ENCODE measurements around the gene ABHD2. TPM values are rescaled to one million over a fixed set of nuclear protein-coding genes. Genes with fewer than 3 reads are reported as not detected.
A peak's percentile ranks its signal among the peaks of the same experiment; 100 is the strongest.
"Not testable (repeated sequence)": the region's sequence is repeated elsewhere in the genome, so short reads cannot be mapped to it uniquely, and the experiment has no call there.

The ABHD2 gene
- total RNA-seq, 4 donors from 2014 or later: 27.4 to 117 (median 54.2) TPM

GRCh38 chr15:89043031-89044002, 44.9 kb upstream of the ABHD2 start:
- Histone ChIP-seq H3K9me3 (no peaks in the 10 kb centered on the region), H3K27me3 (no peaks in the 10 kb centered on the region), H3K4me3 (no peak overlapping the region), H3K27ac (no peak overlapping the region), H3K4me1 (peaks cover 0 to 6% of the 10 kb centered on the region in 2 donors), H3K36me3 (no peaks in the 10 kb centered on the region)
- DNase-seq: no peak
- TF ChIP-seq POLR2A (IDR thresholded peaks at IDR 0.05): no peak
- no peak for TF ChIP-seq CTCF (IDR thresholded peaks at IDR 0.05)
- intact Hi-C loops (cut with DNase I; ENCODE audit: low total_unique reads): no loop called here

- H3K27me3 ChIP-seq; H3K9me3 ChIP-seq; H3K4me3 ChIP-seq; intact Hi-C loops (cut with DNase I; ENCODE audit: low total_unique reads); H3K4me1 ChIP-seq; H3K27ac ChIP-seq; H3K36me3 ChIP-seq; DNase-seq: not testable (repeated sequence)
Measured at GRCh38 chr15:89049016-89049666, 39.1 kb upstream of the ABHD2 start.

- no peak for TF ChIP-seq CTCF (IDR thresholded peaks at IDR 0.05)
- TF ChIP-seq POLR2A (IDR thresholded peaks at IDR 0.05): no peak
- Histone ChIP-seq H3K36me3 (no peaks in the 10 kb centered on the region), H3K9me3 (no peaks in the 10 kb centered on the region), H3K27me3 (no peaks in the 10 kb centered on the region), H3K4me1 (no peaks in the 10 kb centered on the region), H3K27ac (peak overlapping the region; percentile 54 to 74), H3K4me3 (no peak overlapping the region)
- no peak for DNase-seq
- intact Hi-C loops (cut with DNase I; ENCODE audit: low total_unique reads): loop anchor here (2.0 kb wide), 1 partner anchor 127 kb away; no protein-coding TSS in a partner anchor
Measured at GRCh38 chr15:89051875-89052274, 36.4 kb upstream of the ABHD2 start.

GRCh38 chr15:89052474-89052873, 35.8 kb upstream of the ABHD2 start:
- Histone ChIP-seq H3K27ac (peak overlapping the region; percentile 54 to 74), H3K4me1 (no peaks in the 10 kb centered on the region), H3K4me3 (no peak overlapping the region), H3K27me3 (no peaks in the 10 kb centered on the region), H3K9me3 (no peaks in the 10 kb centered on the region), H3K36me3 (no peaks in the 10 kb centered on the region)
- TF ChIP-seq CTCF (IDR thresholded peaks at IDR 0.05) (no peak), POLR2A (IDR thresholded peaks at IDR 0.05) (no peak)
- DNase-seq: no peak
- intact Hi-C loops (cut with DNase I; ENCODE audit: low total_unique reads): loop anchor here (2.0 kb wide), 1 partner anchor 126 kb away; no protein-coding TSS in a partner anchor

- Histone ChIP-seq H3K9me3 (no peaks in the 10 kb centered on the region), H3K27me3 (no peaks in the 10 kb centered on the region), H3K4me1 (no peaks in the 10 kb centered on the region), H3K36me3 (no peaks in the 10 kb centered on the region), H3K4me3 (no peak overlapping the region), H3K27ac (no peak overlapping the region)
- intact Hi-C loops (cut with DNase I; ENCODE audit: low total_unique reads): no loop called here
- TF ChIP-seq CTCF (IDR thresholded peaks at IDR 0.05) (no peak), POLR2A (IDR thresholded peaks at IDR 0.05) (no peak)
- no peak for DNase-seq
Measured at GRCh38 chr15:89054873-89055272, 33.4 kb upstream of the ABHD2 start.
